Mesendoderm (in vitro differentiated cells): Measurements from ENCODE around the gene USP4. TPM values are rescaled to one million over a fixed set of nuclear protein-coding genes. Genes with fewer than 3 reads are reported as not detected.
"Not testable (repeated sequence)": the region's sequence is repeated elsewhere in the genome, so short reads cannot be mapped to it uniquely, and the experiment has no call there.

ENCODE experiments used
- DNase-seq: peaks from one replicate; pipeline ENCODE4 v3.0.0; 2013
- H2AK5ac ChIP-seq: 2 replicates; pipeline ENCODE4 v1.6.1; 2013; ENCODE audit warnings: low read length, inconsistent platforms
- H2BK120ac ChIP-seq: 2 replicates; pipeline ENCODE4 v1.6.1; 2013; ENCODE audit warnings: low read depth, mild to moderate bottlenecking, low read length, moderate library complexity, mixed read lengths
- H2BK15ac ChIP-seq: replicated peaks from 2 replicates; pipeline ENCODE4 v1.6.1; 2013; ENCODE audit warnings: low read depth, mild to moderate bottlenecking, moderate library complexity
- H2BK5ac ChIP-seq: 2 replicates; pipeline ENCODE4 v1.6.1; 2013; ENCODE audit warnings: low read length, inconsistent platforms
- H3K18ac ChIP-seq: 2 replicates; pipeline ENCODE4 v1.6.1; 2013; ENCODE audit warnings: mild to moderate bottlenecking, low read length, mixed read lengths
- H3K23ac ChIP-seq: one replicate; pipeline ENCODE4 v1.6.1; 2013; ENCODE audit warnings: low read length
- H3K27ac ChIP-seq: 2 replicates; pipeline ENCODE4 v1.5.1; 2013; ENCODE audit warnings: low read depth, mild to moderate bottlenecking, inconsistent platforms, low read length, moderate library complexity
- H3K27me3 ChIP-seq: 2 replicates; pipeline ENCODE4 v1.6.1; 2013; ENCODE audit warnings: low read length, control low read depth, mild to moderate bottlenecking, inconsistent platforms; ENCODE audit not compliant: insufficient read depth, poor library complexity
- H3K36me3 ChIP-seq: 2 replicates; pipeline ENCODE4 v1.6.1; 2013; ENCODE audit warnings: low read length, inconsistent platforms; ENCODE audit not compliant: control insufficient read depth, insufficient read depth
- H3K4ac ChIP-seq: one replicate; pipeline ENCODE4 v1.6.1; 2013; ENCODE audit warnings: low read depth, mild to moderate bottlenecking, low read length, moderate library complexity
- H3K4me1 ChIP-seq: 2 replicates; pipeline ENCODE4 v1.6.1; 2013; ENCODE audit warnings: low read depth, low read length, inconsistent platforms; ENCODE audit not compliant: control insufficient read depth
- H3K4me2 ChIP-seq: 2 replicates; pipeline ENCODE4 v1.6.1; 2013; ENCODE audit warnings: low read length
- H3K4me3 ChIP-seq: 2 replicates; pipeline ENCODE4 v1.5.1; 2013; ENCODE audit warnings: mild to moderate bottlenecking, low read length
- H3K56ac ChIP-seq: one replicate; pipeline ENCODE4 v1.6.1; 2013; ENCODE audit warnings: low read length
- H3K79me1 ChIP-seq: 2 replicates; pipeline ENCODE4 v1.6.1; 2013; ENCODE audit warnings: low read length, inconsistent platforms
- H3K79me2 ChIP-seq: 2 replicates; pipeline ENCODE4 v1.6.1; 2013; ENCODE audit warnings: mild to moderate bottlenecking, low read length; ENCODE audit not compliant: control insufficient read depth, insufficient read depth
- H3K9ac ChIP-seq: 2 replicates; pipeline ENCODE4 v1.6.1; 2013; ENCODE audit warnings: low read length, inconsistent platforms
- H4K5ac ChIP-seq: one replicate; pipeline ENCODE4 v1.6.1; 2013; ENCODE audit warnings: low read length
- H4K8ac ChIP-seq: one replicate; pipeline ENCODE4 v1.6.1; 2013; ENCODE audit warnings: low read depth, mild to moderate bottlenecking, control low read depth, low read length, moderate library complexity
- WGBS: extraction: QIAGEN DNeasy Blood & Tissue Kit; methylation state at CpG from one replicate; pipeline ENCODE4 v1.1.7; 2013; ENCODE audit warnings: low lambda C conversion rate, missing lambda C conversion rate; ENCODE audit not compliant: insufficient coverage; ENCODE audit errors: extremely low coverage; 5-methylcytosine and 5-hydroxymethylcytosine counted together
- small RNA-seq: library from polyadenylated mRNA; stranded (forward); fragments of <200 nt; extraction: miRNeasy Mini kit (QIAGEN cat#:217004); gene quantifications from one replicate; pipeline ENCODE3, GENCODE V24; 2013; ENCODE audit not compliant: insufficient read depth

The USP4 gene

DNA sequence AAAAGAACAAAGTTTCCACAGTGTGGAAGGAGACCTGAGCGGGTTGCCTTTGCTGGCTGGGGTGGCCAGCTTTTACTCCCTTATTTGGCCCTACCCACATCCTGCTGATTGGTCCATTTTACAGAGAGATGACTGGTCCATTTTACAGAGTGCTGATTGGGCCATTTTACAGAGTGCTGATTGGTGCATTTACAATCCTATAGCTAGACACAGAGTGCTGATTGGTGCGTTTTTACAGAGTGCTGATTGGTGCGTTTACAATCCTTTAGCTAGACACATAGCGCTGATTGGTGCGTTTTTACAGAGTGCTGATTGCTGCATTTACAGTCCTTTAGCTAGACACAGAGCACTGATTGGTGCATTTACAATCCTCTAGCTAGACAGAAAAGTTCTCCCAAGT, 111.0 kb downstream of the USP4 start:
- not testable (repeated sequence) for H4K5ac ChIP-seq, H3K4ac ChIP-seq, H3K79me1 ChIP-seq, H3K9ac ChIP-seq, H3K27me3 ChIP-seq, H3K18ac ChIP-seq, H4K8ac ChIP-seq, H3K23ac ChIP-seq, H3K4me1 ChIP-seq, H2BK5ac ChIP-seq, H3K56ac ChIP-seq, H2BK15ac ChIP-seq, H3K4me2 ChIP-seq, H3K4me3 ChIP-seq, H3K36me3 ChIP-seq, DNase-seq, H2AK5ac ChIP-seq, H3K79me2 ChIP-seq, H2BK120ac ChIP-seq, H3K27ac ChIP-seq
- no CpG with 5 or more reads among the region's 5 CpGs for WGBS

Small RNA genes within 50 kb of the gene (small RNA-seq; reads per million reads assigned to genes)
- not detected for gene AC121247.2
- not detected for gene MIR4271
- gene RF00019: not detected
